ENCODE measurements around the gene TAC3.
"Not testable (repeated sequence)": the region's sequence is repeated elsewhere in the genome, so short reads cannot be mapped to it uniquely, and the experiment has no call there.

TAC3 gene

GRCh38 chr12:57016348-57016747, at the start of gene TAC3:
Gene TAC3 (minus strand): TSS chr12:57016529. CDS start chr12:57015797, 732 bp downstream.
- Histone ChIP-seq H3K4me1 (ENCODE audit: control insufficient read depth in 1 of 2, insufficient read depth in 2 of 2, low read length in 2 of 2) (no peaks in the 10 kb centered on the region), H3K4me3 (ENCODE audit: low read depth in 1 of 2, low read length in 2 of 2) (no peak within 1 kb of the TSS), H3K9me3 (ENCODE audit: control insufficient read depth in 1 of 2, low read length in 2 of 2) (no peaks in the 10 kb centered on the region), H3K27ac (ENCODE audit: low read depth, low read length) (no peak within 1 kb of the TSS), H3K27me3 (ENCODE audit: control insufficient read depth in 1 of 2, insufficient read depth in 2 of 2, low read length in 2 of 2) (peaks cover 3 to 4% of the 10 kb centered on the region in 2 donors), H3K9ac (ENCODE audit: low read depth in 1 of 2, low read length in 2 of 2) (no peak within 1 kb of the TSS), H3K36me3 (ENCODE audit: control insufficient read depth in 1 of 2, insufficient read depth in 2 of 2, low read length in 2 of 2) (no peaks in the 10 kb centered on the region)

- Histone ChIP-seq H3K9me3 (ENCODE audit: control insufficient read depth in 1 of 2, low read length in 2 of 2) (no peaks in the 10 kb centered on the region), H3K4me3 (ENCODE audit: low read depth in 1 of 2, low read length in 2 of 2) (no peak overlapping the region), H3K9ac (ENCODE audit: low read depth in 1 of 2, low read length in 2 of 2) (no peak overlapping the region), H3K36me3 (ENCODE audit: control insufficient read depth in 1 of 2, insufficient read depth in 2 of 2, low read length in 2 of 2) (peaks cover 0 to 6% of the 10 kb centered on the region in 2 donors), H3K4me1 (ENCODE audit: control insufficient read depth in 1 of 2, insufficient read depth in 2 of 2, low read length in 2 of 2) (peaks cover 2 to 14% of the 10 kb centered on the region in 2 donors), H3K27me3 (ENCODE audit: control insufficient read depth in 1 of 2, insufficient read depth in 2 of 2, low read length in 2 of 2) (no peaks in the 10 kb centered on the region), H3K27ac (ENCODE audit: low read depth, low read length) (no peak overlapping the region)
These were observed 47.8 kb upstream of the TAC3 start for GRCh38 chr12:57063991-57064685.

- Histone ChIP-seq H3K36me3 (ENCODE audit: control insufficient read depth in 1 of 2, insufficient read depth in 2 of 2, low read length in 2 of 2) (peaks cover 0 to 17% of the 10 kb centered on the region in 2 donors), H3K27ac (ENCODE audit: low read depth, low read length) (no peak overlapping the region), H3K4me3 (ENCODE audit: low read depth in 1 of 2, low read length in 2 of 2) (no peak overlapping the region), H3K9me3 (ENCODE audit: control insufficient read depth in 1 of 2, low read length in 2 of 2) (no peaks in the 10 kb centered on the region), H3K9ac (ENCODE audit: low read depth in 1 of 2, low read length in 2 of 2) (no peak overlapping the region), H3K27me3 (ENCODE audit: control insufficient read depth in 1 of 2, insufficient read depth in 2 of 2, low read length in 2 of 2) (no peaks in the 10 kb centered on the region), H3K4me1 (ENCODE audit: control insufficient read depth in 1 of 2, insufficient read depth in 2 of 2, low read length in 2 of 2) (peaks cover 5 to 22% of the 10 kb centered on the region in 2 donors)
These were observed 42.1 kb upstream of the TAC3 start for GRCh38 chr12:57058454-57058853.

GRCh38 chr12:57057067-57057751, 40.9 kb upstream of the TAC3 start:
- no peaks in the 10 kb centered on the region for H3K9me3 ChIP-seq (ENCODE audit: control insufficient read depth in 1 of 2, low read length in 2 of 2)
- H3K4me1 ChIP-seq (ENCODE audit: control insufficient read depth in 1 of 2, insufficient read depth in 2 of 2, low read length in 2 of 2): peaks cover 5 to 22% of the 10 kb centered on the region in 2 donors
- H3K4me3 ChIP-seq (ENCODE audit: low read depth in 1 of 2, low read length in 2 of 2): peak overlapping the region; percentile 2 to 34
- H3K36me3 ChIP-seq (ENCODE audit: control insufficient read depth in 1 of 2, insufficient read depth in 2 of 2, low read length in 2 of 2): peaks cover 0 to 17% of the 10 kb centered on the region in 2 donors
- no peaks in the 10 kb centered on the region for H3K27me3 ChIP-seq (ENCODE audit: control insufficient read depth in 1 of 2, insufficient read depth in 2 of 2, low read length in 2 of 2)
- H3K27ac ChIP-seq (ENCODE audit: low read depth, low read length): peak overlapping the region; percentile 15
- H3K9ac ChIP-seq (ENCODE audit: low read depth in 1 of 2, low read length in 2 of 2): peak overlapping the region in 1 of 2 donors; percentile 27

GRCh38 chr12:57055824-57056223, 39.5 kb upstream of the TAC3 start:
- Histone ChIP-seq H3K27ac (ENCODE audit: low read depth, low read length) (no peak overlapping the region), H3K9me3 (ENCODE audit: control insufficient read depth in 1 of 2, low read length in 2 of 2) (no peaks in the 10 kb centered on the region), H3K36me3 (ENCODE audit: control insufficient read depth in 1 of 2, insufficient read depth in 2 of 2, low read length in 2 of 2) (peaks cover 0 to 17% of the 10 kb centered on the region in 2 donors), H3K4me3 (ENCODE audit: low read depth in 1 of 2, low read length in 2 of 2) (no peak overlapping the region), H3K4me1 (ENCODE audit: control insufficient read depth in 1 of 2, insufficient read depth in 2 of 2, low read length in 2 of 2) (peaks cover 9 to 30% of the 10 kb centered on the region in 2 donors), H3K27me3 (ENCODE audit: control insufficient read depth in 1 of 2, insufficient read depth in 2 of 2, low read length in 2 of 2) (no peaks in the 10 kb centered on the region), H3K9ac (ENCODE audit: low read depth in 1 of 2, low read length in 2 of 2) (no peak overlapping the region)

- peaks cover 6 to 28% of the 10 kb centered on the region in 2 donors for H3K4me1 ChIP-seq (ENCODE audit: control insufficient read depth in 1 of 2, insufficient read depth in 2 of 2, low read length in 2 of 2)
- not testable (repeated sequence) for H3K4me3 ChIP-seq (ENCODE audit: low read depth in 1 of 2, low read length in 2 of 2); H3K9me3 ChIP-seq (ENCODE audit: control insufficient read depth in 1 of 2, low read length in 2 of 2); H3K27ac ChIP-seq (ENCODE audit: low read depth, low read length); H3K9ac ChIP-seq (ENCODE audit: low read depth in 1 of 2, low read length in 2 of 2); H3K36me3 ChIP-seq (ENCODE audit: control insufficient read depth in 1 of 2, insufficient read depth in 2 of 2, low read length in 2 of 2); H3K27me3 ChIP-seq (ENCODE audit: control insufficient read depth in 1 of 2, insufficient read depth in 2 of 2, low read length in 2 of 2)
These were observed 37.6 kb upstream of the TAC3 start for GRCh38 chr12:57053901-57054300.

GRCh38 chr12:57053146-57053545, 36.8 kb upstream of the TAC3 start:
- not testable (repeated sequence) for H3K9me3 ChIP-seq (ENCODE audit: control insufficient read depth in 1 of 2, low read length in 2 of 2); H3K4me3 ChIP-seq (ENCODE audit: low read depth in 1 of 2, low read length in 2 of 2); H3K27ac ChIP-seq (ENCODE audit: low read depth, low read length); H3K36me3 ChIP-seq (ENCODE audit: control insufficient read depth in 1 of 2, insufficient read depth in 2 of 2, low read length in 2 of 2); H3K27me3 ChIP-seq (ENCODE audit: control insufficient read depth in 1 of 2, insufficient read depth in 2 of 2, low read length in 2 of 2); H3K9ac ChIP-seq (ENCODE audit: low read depth in 1 of 2, low read length in 2 of 2)
- peaks cover 7 to 22% of the 10 kb centered on the region in 2 donors for H3K4me1 ChIP-seq (ENCODE audit: control insufficient read depth in 1 of 2, insufficient read depth in 2 of 2, low read length in 2 of 2)

GRCh38 chr12:57051011-57051410, 34.7 kb upstream of the TAC3 start:
- Histone ChIP-seq H3K4me1 (ENCODE audit: control insufficient read depth in 1 of 2, insufficient read depth in 2 of 2, low read length in 2 of 2) (peaks cover 24 to 27% of the 10 kb centered on the region in 2 donors), H3K27me3 (ENCODE audit: control insufficient read depth in 1 of 2, insufficient read depth in 2 of 2, low read length in 2 of 2) (no peaks in the 10 kb centered on the region), H3K4me3 (ENCODE audit: low read depth in 1 of 2, low read length in 2 of 2) (peak overlapping the region; percentile 88 to 93), H3K36me3 (ENCODE audit: control insufficient read depth in 1 of 2, insufficient read depth in 2 of 2, low read length in 2 of 2) (peaks cover 14 to 19% of the 10 kb centered on the region in 2 donors), H3K9ac (ENCODE audit: low read depth in 1 of 2, low read length in 2 of 2) (peak overlapping the region; percentile 43 to 74), H3K27ac (ENCODE audit: low read depth, low read length) (no peak overlapping the region), H3K9me3 (ENCODE audit: control insufficient read depth in 1 of 2, low read length in 2 of 2) (no peaks in the 10 kb centered on the region)

GRCh38 chr12:57049890-57050289, 33.6 kb upstream of the TAC3 start, which contains the start of gene MYO1A:
Gene MYO1A (minus strand): TSS chr12:57050129. CDS start chr12:57048323, 1,806 bp downstream.
- peak within 1 kb of the TSS; percentile 88 to 93 for H3K4me3 ChIP-seq (ENCODE audit: low read depth in 1 of 2, low read length in 2 of 2)
- H3K4me1 ChIP-seq (ENCODE audit: control insufficient read depth in 1 of 2, insufficient read depth in 2 of 2, low read length in 2 of 2): peaks cover 24 to 32% of the 10 kb centered on the region in 2 donors
- no peaks in the 10 kb centered on the region for H3K9me3 ChIP-seq (ENCODE audit: control insufficient read depth in 1 of 2, low read length in 2 of 2)
- H3K36me3 ChIP-seq (ENCODE audit: control insufficient read depth in 1 of 2, insufficient read depth in 2 of 2, low read length in 2 of 2): peaks cover 16 to 28% of the 10 kb centered on the region in 2 donors
- H3K27ac ChIP-seq (ENCODE audit: low read depth, low read length): peak within 1 kb of the TSS; percentile 28
- peak within 1 kb of the TSS; percentile 73 to 74 for H3K9ac ChIP-seq (ENCODE audit: low read depth in 1 of 2, low read length in 2 of 2)
- H3K27me3 ChIP-seq (ENCODE audit: control insufficient read depth in 1 of 2, insufficient read depth in 2 of 2, low read length in 2 of 2): no peaks in the 10 kb centered on the region

- Histone ChIP-seq H3K9me3 (ENCODE audit: control insufficient read depth in 1 of 2, low read length in 2 of 2) (no peaks in the 10 kb centered on the region), H3K4me1 (ENCODE audit: control insufficient read depth in 1 of 2, insufficient read depth in 2 of 2, low read length in 2 of 2) (peaks cover 24 to 35% of the 10 kb centered on the region in 2 donors), H3K9ac (ENCODE audit: low read depth in 1 of 2, low read length in 2 of 2) (peak overlapping the region; percentile 73 to 74), H3K27me3 (ENCODE audit: control insufficient read depth in 1 of 2, insufficient read depth in 2 of 2, low read length in 2 of 2) (no peaks in the 10 kb centered on the region), H3K4me3 (ENCODE audit: low read depth in 1 of 2, low read length in 2 of 2) (peak overlapping the region; percentile 88 to 93), H3K27ac (ENCODE audit: low read depth, low read length) (peak overlapping the region; percentile 22), H3K36me3 (ENCODE audit: control insufficient read depth in 1 of 2, insufficient read depth in 2 of 2, low read length in 2 of 2) (peaks cover 16 to 33% of the 10 kb centered on the region in 2 donors)
These were observed 32.8 kb upstream of the TAC3 start for GRCh38 chr12:57049119-57049446.
